ENCODE data around the gene ADGRG3. TPM values are rescaled to one million over a fixed set of nuclear protein-coding genes. Genes with fewer than 3 reads are reported as not detected.
A peak's percentile ranks its signal among the peaks of the same experiment; 100 is the strongest.

The ADGRG3 gene
- total RNA-seq, 4 donors from 2014 or later, result 0.32 to 2.0 (median 2.0) TPM; not detected in 1

DNA sequence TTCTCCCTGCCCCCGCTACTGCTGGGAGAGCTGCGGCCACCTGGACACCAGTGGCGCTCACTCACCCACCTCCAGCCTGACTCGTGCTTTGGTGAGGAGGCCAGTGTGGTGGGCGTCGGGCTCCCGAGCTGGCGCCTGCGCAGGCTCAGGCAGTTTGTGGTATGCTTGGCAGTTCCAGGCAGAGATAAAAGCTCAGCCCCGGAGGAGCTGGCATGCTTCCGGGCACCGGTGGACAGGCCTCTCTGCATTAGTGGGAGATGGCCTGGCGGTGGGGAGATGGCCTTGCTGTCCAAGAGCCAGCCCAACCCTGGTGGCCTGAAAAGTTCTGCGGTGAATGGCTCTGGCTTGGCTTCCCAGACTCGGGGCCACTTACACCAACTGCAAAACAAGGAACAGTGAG is 35.5 kb upstream of the ADGRG3 start:
- TF ChIP-seq, protein P1, sequence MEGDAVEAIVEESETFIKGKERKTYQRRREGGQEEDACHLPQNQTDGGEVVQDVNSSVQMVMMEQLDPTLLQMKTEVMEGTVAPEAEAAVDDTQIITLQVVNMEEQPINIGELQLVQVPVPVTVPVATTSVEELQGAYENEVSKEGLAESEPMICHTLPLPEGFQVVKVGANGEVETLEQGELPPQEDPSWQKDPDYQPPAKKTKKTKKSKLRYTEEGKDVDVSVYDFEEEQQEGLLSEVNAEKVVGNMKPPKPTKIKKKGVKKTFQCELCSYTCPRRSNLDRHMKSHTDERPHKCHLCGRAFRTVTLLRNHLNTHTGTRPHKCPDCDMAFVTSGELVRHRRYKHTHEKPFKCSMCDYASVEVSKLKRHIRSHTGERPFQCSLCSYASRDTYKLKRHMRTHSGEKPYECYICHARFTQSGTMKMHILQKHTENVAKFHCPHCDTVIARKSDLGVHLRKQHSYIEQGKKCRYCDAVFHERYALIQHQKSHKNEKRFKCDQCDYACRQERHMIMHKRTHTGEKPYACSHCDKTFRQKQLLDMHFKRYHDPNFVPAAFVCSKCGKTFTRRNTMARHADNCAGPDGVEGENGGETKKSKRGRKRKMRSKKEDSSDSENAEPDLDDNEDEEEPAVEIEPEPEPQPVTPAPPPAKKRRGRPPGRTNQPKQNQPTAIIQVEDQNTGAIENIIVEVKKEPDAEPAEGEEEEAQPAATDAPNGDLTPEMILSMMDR (IDR thresholded peaks at IDR 0.05), result no peak
- TF ChIP-seq POLR2A (IDR thresholded peaks at IDR 0.05), result no peak
- no peak for TF ChIP-seq EP300 (IDR thresholded peaks at IDR 0.05)
- TF ChIP-seq POLR2AphosphoS5 (IDR thresholded peaks at IDR 0.05), result no peak
- H3K4me3 ChIP-seq, result no peak overlapping the region
- no peak overlapping the region for H3K27ac ChIP-seq
- 57% methylated on average over 11 of the region's 15 CpGs for WGBS
- H3K36me3 ChIP-seq, result no peaks in the 10 kb centered on the region
- H3K9me3 ChIP-seq, result no peaks in the 10 kb centered on the region
- DNase-seq (ENCODE audit: low spot score in 2 of 2), result no peak
- peaks cover 7% of the 10 kb centered on the region for H3K27me3 ChIP-seq
- H3K4me1 ChIP-seq, result peaks cover 89% of the 10 kb centered on the region

DNA sequence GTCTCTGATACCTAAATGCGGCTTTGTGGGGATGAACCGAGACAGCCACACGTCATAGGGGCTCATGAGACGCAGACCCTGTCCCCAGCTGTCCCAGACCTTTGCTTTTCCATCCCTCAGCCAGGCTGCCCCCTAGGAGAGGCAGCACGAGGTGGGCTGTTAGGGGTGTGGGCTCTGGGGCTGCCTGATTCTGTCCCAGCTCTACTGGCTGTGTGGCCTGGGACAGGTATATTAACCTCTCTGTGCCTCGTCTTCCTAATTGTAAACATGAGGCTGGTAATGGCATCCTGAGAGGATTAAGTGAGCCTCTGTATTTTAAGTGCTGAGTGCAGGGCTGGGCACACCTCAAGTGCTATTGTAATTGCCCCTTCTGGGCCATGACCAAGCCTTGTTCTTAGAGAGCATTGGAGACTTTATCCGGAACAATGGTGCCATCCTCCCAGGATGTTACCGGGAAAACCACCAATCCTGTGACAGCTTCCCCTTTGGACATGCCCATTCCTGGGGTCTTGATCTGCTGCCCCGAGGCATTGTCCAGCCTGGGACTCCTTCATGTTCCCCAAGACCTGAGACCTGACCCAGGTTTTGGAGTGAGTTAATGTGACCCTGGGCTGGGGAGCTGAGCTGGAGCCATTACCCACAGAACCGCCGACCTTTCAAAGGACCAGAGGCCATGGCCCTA is 34.6 kb upstream of the ADGRG3 start:
- Histone ChIP-seq H3K4me1 (peaks cover 89% of the 10 kb centered on the region), H3K27me3 (peaks cover 7% of the 10 kb centered on the region), H3K27ac (peak overlapping the region; percentile 45), H3K9me3 (no peaks in the 10 kb centered on the region), H3K36me3 (no peaks in the 10 kb centered on the region), H3K4me3 (no peak overlapping the region)
- no peak for DNase-seq (ENCODE audit: low spot score in 2 of 2)
- WGBS, result 84% methylated on average over 5 of the region's 11 CpGs
- TF ChIP-seq POLR2A (IDR thresholded peaks at IDR 0.05), result no peak
- TF ChIP-seq, protein P1 (IDR thresholded peaks at IDR 0.05), result no peak
- no peak for TF ChIP-seq EP300 (IDR thresholded peaks at IDR 0.05)
- no peak for TF ChIP-seq POLR2AphosphoS5 (IDR thresholded peaks at IDR 0.05)

DNA sequence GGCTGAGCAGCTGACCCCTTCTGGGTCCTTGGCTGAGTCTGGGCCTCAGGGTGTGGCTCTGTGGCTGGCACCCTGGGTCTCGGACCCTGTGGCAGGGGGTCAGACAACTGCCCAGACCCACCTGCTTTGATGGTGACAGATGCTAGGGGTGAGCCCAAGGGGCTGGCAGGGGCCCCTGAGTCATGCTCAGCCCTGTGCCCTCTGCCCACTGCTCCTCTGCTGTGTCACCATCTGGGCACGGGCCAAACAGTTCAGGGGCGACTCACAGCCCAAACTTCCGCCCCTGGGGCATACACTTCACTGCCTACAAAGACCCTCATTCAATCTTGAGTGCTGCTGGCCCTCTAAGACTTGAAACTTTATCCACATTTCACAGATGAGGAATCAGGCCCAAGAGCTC is 33.9 kb upstream of the ADGRG3 start:
- no peak for DNase-seq (ENCODE audit: low spot score in 2 of 2)
- Histone ChIP-seq H3K27me3 (peaks cover 6% of the 10 kb centered on the region), H3K9me3 (no peaks in the 10 kb centered on the region), H3K27ac (peak overlapping the region; percentile 45), H3K4me1 (peaks cover 89% of the 10 kb centered on the region), H3K4me3 (no peak overlapping the region), H3K36me3 (no peaks in the 10 kb centered on the region)
- 60% methylated on average over 2 of the region's 4 CpGs for WGBS
- TF ChIP-seq POLR2AphosphoS5 (IDR thresholded peaks at IDR 0.05) (no peak), POLR2A (IDR thresholded peaks at IDR 0.05) (no peak), EP300 (IDR thresholded peaks at IDR 0.05) (no peak)
- TF ChIP-seq, protein P1 (IDR thresholded peaks at IDR 0.05), result no peak

DNA sequence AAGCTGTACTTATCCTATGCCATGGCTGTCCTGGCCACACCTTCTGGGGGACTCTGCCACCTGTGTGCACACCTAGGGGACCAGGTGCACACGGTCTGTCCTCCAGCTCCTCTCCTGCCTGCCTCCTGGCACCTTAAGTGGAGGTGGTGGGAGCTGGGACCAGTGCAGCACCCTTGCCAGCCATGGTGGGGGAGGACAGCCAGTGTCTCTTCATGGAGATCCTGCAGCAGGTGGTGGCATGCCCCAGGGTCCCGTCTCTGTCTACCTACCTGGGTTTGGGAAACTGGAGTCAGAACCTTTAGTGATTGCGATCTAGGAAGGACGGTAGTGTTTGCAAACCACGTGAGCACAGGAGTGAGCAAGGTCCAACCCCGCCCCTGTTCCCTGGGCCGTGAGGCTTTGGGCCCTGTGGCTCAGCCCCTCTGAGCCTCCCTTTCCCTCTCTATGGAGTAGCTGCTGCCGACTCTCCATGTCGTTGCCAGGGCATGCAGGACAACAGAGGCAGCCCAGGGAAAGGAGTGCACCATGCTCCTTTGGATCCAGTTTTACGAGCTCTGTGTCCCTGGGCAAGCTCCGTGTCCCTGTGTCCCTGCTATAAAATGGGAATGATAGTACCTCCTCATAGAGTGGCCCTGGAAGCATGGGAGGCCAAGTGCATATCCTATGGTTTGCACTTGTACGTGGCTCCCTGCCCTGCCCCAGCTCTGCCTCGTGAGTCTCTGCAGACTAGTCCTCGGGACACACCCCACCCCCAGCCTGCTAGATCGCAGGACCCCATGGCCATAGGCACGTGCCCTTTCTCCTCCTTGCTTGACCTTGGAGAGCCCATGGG is 32.6 kb upstream of the ADGRG3 start:
- H3K27ac ChIP-seq, result peak overlapping the region; percentile 57
- WGBS, result 52% methylated on average over 13 of the region's 16 CpGs

More for the DNA sequence above, 32.6 kb upstream of the ADGRG3 start:
- peaks cover 83% of the 10 kb centered on the region for H3K4me1 ChIP-seq
- no peak overlapping the region for H3K4me3 ChIP-seq
- H3K27me3 ChIP-seq, result no peaks in the 10 kb centered on the region
- no peak for DNase-seq (ENCODE audit: low spot score in 2 of 2)
- no peaks in the 10 kb centered on the region for H3K9me3 ChIP-seq
- TF ChIP-seq EP300 (IDR thresholded peaks at IDR 0.05) (no peak), POLR2A (IDR thresholded peaks at IDR 0.05) (no peak), POLR2AphosphoS5 (IDR thresholded peaks at IDR 0.05) (no peak)
- TF ChIP-seq, protein P1 (IDR thresholded peaks at IDR 0.05), result no peak
- H3K36me3 ChIP-seq, result no peaks in the 10 kb centered on the region

Measured in suprapubic skin (tissue), 4 donors.